HEK293 (cell line): ENCODE data around the gene ARL16.
A peak's percentile ranks its signal among the peaks of the same experiment; 100 is the strongest.

Experiments
- CTCF ChIA-PET: fragments of 350-600 bp; formaldehyde crosslinking; extraction: SDS; loops from one replicate; lab custom pipeline; 2021; ENCODE audit warnings: antibody characterized with exemption; lab: Yijun Ruan, JAX
- POLR2A ChIA-PET: fragments of 300-600 bp; formaldehyde crosslinking; extraction: SDS; loops from one replicate; lab custom pipeline; 2020; ENCODE audit warnings: antibody characterized with exemption, inconsistent platforms; lab: Yijun Ruan, JAX
- H3K27ac ChIP-seq: fragments of 200-500 bp; sonication (Bioruptor generic); 2 replicates; pipeline ENCODE4 v1.5.1; 2014; ENCODE audit warnings: low read depth, low read length, control low read depth, inconsistent platforms; ENCODE audit errors: extremely low read depth
- H3K36me3 ChIP-seq, 2 experiments: fragments of 200-500 bp in 1 of 2; sonication (Bioruptor generic) in 1 of 2; 1 replicate in 1 of 2; 2 replicates in 1 of 2; pipeline ENCODE4 v1.5.1; 2014 to 2017; ENCODE audit warnings: inconsistent platforms in 2 of 2, low read length in 2 of 2; ENCODE audit not compliant: control insufficient read depth in 2 of 2, insufficient read depth in 1 of 2
- H3K4me1 ChIP-seq: fragments of 200-500 bp; sonication (Bioruptor generic); 2 replicates; pipeline ENCODE4 v1.5.1; 2014; ENCODE audit warnings: mild to moderate bottlenecking, low read length, inconsistent platforms; ENCODE audit not compliant: control insufficient read depth, insufficient read depth
- H3K4me3 ChIP-seq: 2 replicates; pipeline ENCODE4 v1.5.1; 2011; ENCODE audit warnings: low read depth, mild to moderate bottlenecking, control low read depth, low read length, moderate library complexity
- H3K9me3 ChIP-seq: fragments of 200-500 bp; sonication (Bioruptor generic); 2 replicates; pipeline ENCODE4 v1.5.1; 2014; ENCODE audit warnings: low read depth, low read length, inconsistent platforms; ENCODE audit not compliant: control insufficient read depth, insufficient read depth
- HOXD13 ChIP-seq: sonication (generic); formaldehyde crosslinking; IDR thresholded peaks from 2 replicates; pipeline ENCODE4 v1.8.0; 2022; ENCODE audit warnings: missing genetic modification reagents, borderline replicate concordance
- KLF7 ChIP-seq: fragments of 450-650 bp; formaldehyde crosslinking; IDR thresholded peaks from 2 replicates; pipeline ENCODE4 v1.5.1; 2016; ENCODE audit warnings: missing biosample characterization, missing genetic modification characterization, borderline replicate concordance
- KLF9 ChIP-seq: fragments of 450-650 bp; formaldehyde crosslinking; IDR thresholded peaks from 2 replicates; pipeline ENCODE4 v1.5.1; 2016; ENCODE audit warnings: missing biosample characterization, missing genetic modification characterization, low read depth
- PRDM1 ChIP-seq: fragments of 450-650 bp; formaldehyde crosslinking; IDR thresholded peaks from 2 replicates; pipeline ENCODE4; 2016; ENCODE audit warnings: missing biosample characterization, missing genetic modification characterization
- REPIN1 ChIP-seq: fragments of 450-650 bp; formaldehyde crosslinking; IDR thresholded peaks from 2 replicates; pipeline ENCODE4 v1.5.1; 2017; ENCODE audit warnings: missing biosample characterization, missing genetic modification characterization, low read depth
- SP2 ChIP-seq: fragments of 450-650 bp; formaldehyde crosslinking; IDR thresholded peaks from 2 replicates; pipeline ENCODE4 v1.5.1; 2016; ENCODE audit warnings: missing biosample characterization, missing genetic modification characterization
- WT1 ChIP-seq: fragments of 450-650 bp; formaldehyde crosslinking; IDR thresholded peaks from 2 replicates; pipeline ENCODE4 v1.5.1; 2016; ENCODE audit warnings: missing biosample characterization, missing genetic modification characterization
- ZBTB20 ChIP-seq: fragments of 450-650 bp; formaldehyde crosslinking; IDR thresholded peaks from 2 replicates; pipeline ENCODE4 v1.5.1; 2016; ENCODE audit warnings: missing biosample characterization, missing genetic modification characterization
- ZFP41 ChIP-seq: fragments of 450-650 bp; formaldehyde crosslinking; IDR thresholded peaks from 2 replicates; pipeline ENCODE4 v1.5.1; 2016; ENCODE audit warnings: missing biosample characterization, missing genetic modification characterization, borderline replicate concordance
- ZFP69B ChIP-seq: fragments of 450-650 bp; formaldehyde crosslinking; IDR thresholded peaks from 2 replicates; pipeline ENCODE4 v1.5.1; 2016; ENCODE audit warnings: missing biosample characterization, missing genetic modification characterization
- ZNF140 ChIP-seq: fragments of 450-650 bp; formaldehyde crosslinking; IDR thresholded peaks from 2 replicates; pipeline ENCODE4 v1.5.1; 2016; ENCODE audit warnings: missing biosample characterization, missing genetic modification characterization
- ZNF16 ChIP-seq: fragments of 450-650 bp; formaldehyde crosslinking; IDR thresholded peaks from 2 replicates; pipeline ENCODE4 v1.5.1; 2016; ENCODE audit warnings: low read depth, missing biosample characterization, missing genetic modification characterization
- ZNF184 ChIP-seq: fragments of 450-650 bp; IDR thresholded peaks from 2 replicates; pipeline ENCODE4 v1.5.1; 2018; ENCODE audit warnings: missing biosample characterization, mild to moderate bottlenecking, missing genetic modification characterization
- ZNF274 ChIP-seq, 2 experiments: fragments of 200-500 bp in 1 of 2; fragments of 450-650 bp in 1 of 2; sonication (Bioruptor generic) in 1 of 2; formaldehyde crosslinking in 1 of 2; IDR thresholded peaks; 2 replicates each; pipeline versions ENCODE4 v1.5.1 to v1.6.1; 2014 to 2016; ENCODE audit warnings: borderline replicate concordance in 1 of 2, inconsistent platforms in 1 of 2, low read length in 1 of 2, missing biosample characterization in 1 of 2, missing genetic modification characterization in 1 of 2
- ZNF404 ChIP-seq: fragments of 450-650 bp; formaldehyde crosslinking; IDR thresholded peaks from 2 replicates; pipeline ENCODE4 v1.5.1; 2017; ENCODE audit warnings: missing biosample characterization, missing genetic modification characterization
- ZNF423 ChIP-seq: fragments of 450-650 bp; formaldehyde crosslinking; IDR thresholded peaks from 2 replicates; pipeline ENCODE4 v1.5.1; 2016; ENCODE audit warnings: missing biosample characterization, missing genetic modification characterization
- ZNF626 ChIP-seq: fragments of 450-650 bp; sonication (Bioruptor Pico); formaldehyde crosslinking; IDR thresholded peaks from 2 replicates; pipeline ENCODE4 v1.5.1; 2018; ENCODE audit warnings: missing biosample characterization, missing genetic modification characterization, inconsistent platforms
- ZNF76 ChIP-seq: fragments of 450-650 bp; formaldehyde crosslinking; IDR thresholded peaks from 2 replicates; pipeline ENCODE4; 2016; ENCODE audit warnings: low read depth, missing biosample characterization, missing genetic modification characterization, borderline replicate concordance
- ZNF792 ChIP-seq: fragments of 450-650 bp; formaldehyde crosslinking; IDR thresholded peaks from 2 replicates; pipeline ENCODE4 v1.5.1; 2016; ENCODE audit warnings: missing biosample characterization, missing genetic modification characterization
- TF ChIP-seq, protein P1 (sequence below): sonication (generic); formaldehyde crosslinking; IDR thresholded peaks from 2 replicates; pipeline ENCODE4 v1.8.1; 2022; ENCODE audit warnings: mild to moderate bottlenecking, moderate library complexity, missing genetic modification reagents
- TF ChIP-seq, protein P2 (sequence below): fragments of 450-650 bp; formaldehyde crosslinking; optimal IDR thresholded peaks from 2 replicates; pipeline ENCODE3; 2016; ENCODE audit warnings: missing biosample characterization, mild to moderate bottlenecking, missing genetic modification characterization
- TF ChIP-seq, protein P3 (sequence below): fragments of 450-650 bp; IDR thresholded peaks from 2 replicates; pipeline ENCODE4 v1.5.1; 2018; ENCODE audit warnings: missing biosample characterization, mild to moderate bottlenecking, missing genetic modification characterization
- TF ChIP-seq, protein P4 (sequence below): fragments of 450-650 bp; formaldehyde crosslinking; IDR thresholded peaks from 2 replicates; pipeline ENCODE4 v1.5.1; 2016; ENCODE audit warnings: missing biosample characterization, missing genetic modification characterization
- TF ChIP-seq, protein P5 (sequence below): fragments of 450-650 bp; formaldehyde crosslinking; IDR thresholded peaks from 2 replicates; pipeline ENCODE4 v1.5.1; 2016; ENCODE audit warnings: missing biosample characterization, missing genetic modification characterization, borderline replicate concordance

ARL16 gene

DNA sequence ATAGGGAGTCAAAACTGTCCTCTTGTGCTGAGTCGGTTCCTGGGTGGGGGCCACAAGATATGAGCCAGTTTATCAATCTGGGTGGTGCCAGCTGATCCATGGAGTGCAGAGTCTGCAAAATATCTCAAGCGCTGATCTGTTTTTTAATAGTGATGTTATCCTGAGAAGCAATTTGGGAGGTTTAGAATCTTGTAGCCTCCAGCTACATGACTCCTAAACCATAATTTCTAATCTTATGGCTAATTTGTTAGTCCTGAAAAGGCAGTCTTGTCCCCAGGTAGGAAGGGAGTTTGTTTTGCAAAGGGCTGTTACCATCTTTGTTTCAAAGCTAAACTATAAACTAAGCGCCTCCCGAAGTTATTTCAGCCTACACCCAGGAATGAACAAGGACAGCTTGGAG lies 44.9 kb downstream of the ARL16 start:
- H3K4me3 ChIP-seq = no peak overlapping the region
- POLR2A ChIA-PET = no interaction called here
- CTCF ChIA-PET = no interaction called here

DNA sequence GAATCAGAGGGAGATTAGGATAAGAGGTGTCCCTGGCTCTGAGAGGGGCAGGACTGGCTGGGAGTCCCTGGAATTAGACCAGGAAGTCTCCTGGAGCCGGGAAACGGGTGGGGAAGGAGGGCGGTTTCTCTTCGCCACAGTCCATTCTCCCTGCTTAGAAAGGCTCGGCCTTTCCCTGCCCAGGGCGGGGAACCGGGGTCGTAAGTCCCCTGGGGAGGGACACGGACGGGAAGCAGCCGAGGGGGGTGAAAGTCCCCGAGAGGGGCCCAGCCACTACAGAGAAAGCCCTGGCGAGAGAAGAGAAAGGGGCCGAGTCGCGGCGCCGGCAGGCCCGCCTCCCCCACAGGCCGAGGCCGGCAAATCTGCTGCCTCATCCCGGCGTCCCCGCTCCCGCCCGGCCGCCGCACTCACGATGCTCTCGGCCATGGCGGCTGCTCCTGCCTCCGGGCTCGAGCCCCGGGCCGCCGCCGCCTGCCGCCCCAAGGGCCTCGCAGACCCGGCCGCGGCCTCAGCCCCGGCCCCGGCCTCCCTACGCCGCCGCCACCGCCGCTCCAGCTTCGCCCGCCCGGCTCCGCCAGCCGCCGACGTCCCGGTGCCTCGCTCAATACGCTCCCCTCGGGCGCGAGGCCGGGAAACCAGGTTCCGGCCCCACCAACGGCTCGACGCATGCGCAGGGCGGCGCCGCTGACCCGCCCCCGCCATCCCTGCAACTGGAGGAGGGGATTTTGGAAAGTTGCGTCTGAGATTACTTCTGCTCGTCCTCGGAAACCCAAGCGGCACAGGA lies 46.9 kb downstream of the ARL16 start, which contains the start of the genes NPLOC4 and TSPAN10:
Gene NPLOC4, minus strand, starts transcription at position 608 of the 784 bp plus-strand sequence. Its CDS starts 182 bp downstream, at position 426.
Gene TSPAN10, plus strand, starts transcription at position 692 of the 784 bp plus-strand sequence. CDS start 5,217 bp downstream, outside the sequence.
- Histone ChIP-seq H3K36me3 (peaks cover 6 to 9% of the 10 kb centered on the region in 2 experiments), H3K4me1 (peaks cover 9% of the 10 kb centered on the region; the same call in 1 of the 2 replicates), H3K9me3 (no peaks in the 10 kb centered on the region), H3K4me3 (peak within 1 kb of the TSS; percentile 83), H3K27ac (peak within 1 kb of the TSS; percentile 98)
- CTCF ChIA-PET = no interaction called here
- POLR2A ChIA-PET = interaction anchor here (0.6 to 2.0 kb wide), 10 partner anchors 19 to 414 kb away, joined by 3 to 6 read pairs (median 4); partner anchors contain the start of genes ARL16, CCDC137, CEP131 and HGS
- TF ChIP-seq ZFP69B (tag by site-specific recombination) (peak; percentile 52), KLF7 (tag by site-specific recombination) (no peak), ZNF76 (peak; percentile 66; the same call in 1 of the 2 replicates), ZBTB20 (tag by site-specific recombination) (0 out of 2 replicates have a peak, but pooled peaks have one; percentile 34), KLF9 (tag by site-specific recombination) (peak; percentile 58; the same call in 1 of the 2 replicates), ZNF626 (tag by site-specific recombination) (no peak), SP2 (tag by site-specific recombination) (peak; percentile 54), ZNF274 (IDR thresholded peaks at IDR 0.05; ENCODE audit: low read length) (no peak), ZNF274 (tag by site-specific recombination; IDR thresholded peaks at IDR 0.05; ENCODE audit: borderline replicate concordance) (no peak), ZNF140 (tag by site-specific recombination) (no peak), ZNF792 (tag by site-specific recombination) (no peak), ZNF404 (tag by site-specific recombination) (no peak), ZFP41 (tag by site-specific recombination) (no peak), PRDM1 (tag by site-specific recombination) (peak; percentile 91), ZNF184 (tag by site-specific recombination) (peak; percentile 66; the same call in 1 of the 2 replicates), HOXD13 (CRISPR knock-in tag) (no peak), REPIN1 (tag by site-specific recombination) (no peak)
- TF ChIP-seq, protein P1, sequence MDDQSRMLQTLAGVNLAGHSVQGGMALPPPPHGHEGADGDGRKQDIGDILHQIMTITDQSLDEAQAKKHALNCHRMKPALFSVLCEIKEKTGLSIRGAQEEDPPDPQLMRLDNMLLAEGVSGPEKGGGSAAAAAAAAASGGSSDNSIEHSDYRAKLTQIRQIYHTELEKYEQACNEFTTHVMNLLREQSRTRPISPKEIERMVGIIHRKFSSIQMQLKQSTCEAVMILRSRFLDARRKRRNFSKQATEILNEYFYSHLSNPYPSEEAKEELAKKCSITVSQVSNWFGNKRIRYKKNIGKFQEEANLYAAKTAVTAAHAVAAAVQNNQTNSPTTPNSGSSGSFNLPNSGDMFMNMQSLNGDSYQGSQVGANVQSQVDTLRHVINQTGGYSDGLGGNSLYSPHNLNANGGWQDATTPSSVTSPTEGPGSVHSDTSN (CRISPR knock-in tag) = peak; percentile 94
- TF ChIP-seq, protein P2, sequence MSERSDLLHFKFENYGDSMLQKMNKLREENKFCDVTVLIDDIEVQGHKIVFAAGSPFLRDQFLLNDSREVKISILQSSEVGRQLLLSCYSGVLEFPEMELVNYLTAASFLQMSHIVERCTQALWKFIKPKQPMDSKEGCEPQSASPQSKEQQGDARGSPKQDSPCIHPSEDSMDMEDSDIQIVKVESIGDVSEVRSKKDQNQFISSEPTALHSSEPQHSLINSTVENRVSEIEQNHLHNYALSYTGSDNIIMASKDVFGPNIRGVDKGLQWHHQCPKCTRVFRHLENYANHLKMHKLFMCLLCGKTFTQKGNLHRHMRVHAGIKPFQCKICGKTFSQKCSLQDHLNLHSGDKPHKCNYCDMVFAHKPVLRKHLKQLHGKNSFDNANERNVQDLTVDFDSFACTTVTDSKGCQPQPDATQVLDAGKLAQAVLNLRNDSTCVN (tag by site-specific recombination) = peak; percentile 56
- TF ChIP-seq, protein P3, sequence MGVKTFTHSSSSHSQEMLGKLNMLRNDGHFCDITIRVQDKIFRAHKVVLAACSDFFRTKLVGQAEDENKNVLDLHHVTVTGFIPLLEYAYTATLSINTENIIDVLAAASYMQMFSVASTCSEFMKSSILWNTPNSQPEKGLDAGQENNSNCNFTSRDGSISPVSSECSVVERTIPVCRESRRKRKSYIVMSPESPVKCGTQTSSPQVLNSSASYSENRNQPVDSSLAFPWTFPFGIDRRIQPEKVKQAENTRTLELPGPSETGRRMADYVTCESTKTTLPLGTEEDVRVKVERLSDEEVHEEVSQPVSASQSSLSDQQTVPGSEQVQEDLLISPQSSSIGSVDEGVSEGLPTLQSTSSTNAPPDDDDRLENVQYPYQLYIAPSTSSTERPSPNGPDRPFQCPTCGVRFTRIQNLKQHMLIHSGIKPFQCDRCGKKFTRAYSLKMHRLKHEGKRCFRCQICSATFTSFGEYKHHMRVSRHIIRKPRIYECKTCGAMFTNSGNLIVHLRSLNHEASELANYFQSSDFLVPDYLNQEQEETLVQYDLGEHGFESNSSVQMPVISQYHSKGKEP (tag by site-specific recombination) = peak; percentile 66; the same call in 1 of the 2 replicates
- TF ChIP-seq, protein P4, sequence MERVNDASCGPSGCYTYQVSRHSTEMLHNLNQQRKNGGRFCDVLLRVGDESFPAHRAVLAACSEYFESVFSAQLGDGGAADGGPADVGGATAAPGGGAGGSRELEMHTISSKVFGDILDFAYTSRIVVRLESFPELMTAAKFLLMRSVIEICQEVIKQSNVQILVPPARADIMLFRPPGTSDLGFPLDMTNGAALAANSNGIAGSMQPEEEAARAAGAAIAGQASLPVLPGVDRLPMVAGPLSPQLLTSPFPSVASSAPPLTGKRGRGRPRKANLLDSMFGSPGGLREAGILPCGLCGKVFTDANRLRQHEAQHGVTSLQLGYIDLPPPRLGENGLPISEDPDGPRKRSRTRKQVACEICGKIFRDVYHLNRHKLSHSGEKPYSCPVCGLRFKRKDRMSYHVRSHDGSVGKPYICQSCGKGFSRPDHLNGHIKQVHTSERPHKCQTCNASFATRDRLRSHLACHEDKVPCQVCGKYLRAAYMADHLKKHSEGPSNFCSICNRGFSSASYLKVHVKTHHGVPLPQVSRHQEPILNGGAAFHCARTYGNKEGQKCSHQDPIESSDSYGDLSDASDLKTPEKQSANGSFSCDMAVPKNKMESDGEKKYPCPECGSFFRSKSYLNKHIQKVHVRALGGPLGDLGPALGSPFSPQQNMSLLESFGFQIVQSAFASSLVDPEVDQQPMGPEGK = peak; percentile 59
- TF ChIP-seq, protein P5, sequence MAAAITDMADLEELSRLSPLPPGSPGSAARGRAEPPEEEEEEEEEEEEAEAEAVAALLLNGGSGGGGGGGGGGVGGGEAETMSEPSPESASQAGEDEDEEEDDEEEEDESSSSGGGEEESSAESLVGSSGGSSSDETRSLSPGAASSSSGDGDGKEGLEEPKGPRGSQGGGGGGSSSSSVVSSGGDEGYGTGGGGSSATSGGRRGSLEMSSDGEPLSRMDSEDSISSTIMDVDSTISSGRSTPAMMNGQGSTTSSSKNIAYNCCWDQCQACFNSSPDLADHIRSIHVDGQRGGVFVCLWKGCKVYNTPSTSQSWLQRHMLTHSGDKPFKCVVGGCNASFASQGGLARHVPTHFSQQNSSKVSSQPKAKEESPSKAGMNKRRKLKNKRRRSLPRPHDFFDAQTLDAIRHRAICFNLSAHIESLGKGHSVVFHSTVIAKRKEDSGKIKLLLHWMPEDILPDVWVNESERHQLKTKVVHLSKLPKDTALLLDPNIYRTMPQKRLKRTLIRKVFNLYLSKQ (tag by site-specific recombination) = no peak

More for the DNA sequence above, 44.9 kb downstream of the ARL16 start:
- Histone ChIP-seq H3K27ac (no peak overlapping the region), H3K9me3 (no peaks in the 10 kb centered on the region), H3K36me3 (peaks cover 0 to 6% of the 10 kb centered on the region in 2 experiments; a peak in 1 of 3 replicates), H3K4me1 (peaks cover 9% of the 10 kb centered on the region; the same call in 1 of the 2 replicates)
- TF ChIP-seq WT1 (peak; percentile 89), ZNF423 (no peak), ZNF16 (no peak)
